ENCODE measurements around the gene KIF1A.

Gene KIF1A

DNA sequence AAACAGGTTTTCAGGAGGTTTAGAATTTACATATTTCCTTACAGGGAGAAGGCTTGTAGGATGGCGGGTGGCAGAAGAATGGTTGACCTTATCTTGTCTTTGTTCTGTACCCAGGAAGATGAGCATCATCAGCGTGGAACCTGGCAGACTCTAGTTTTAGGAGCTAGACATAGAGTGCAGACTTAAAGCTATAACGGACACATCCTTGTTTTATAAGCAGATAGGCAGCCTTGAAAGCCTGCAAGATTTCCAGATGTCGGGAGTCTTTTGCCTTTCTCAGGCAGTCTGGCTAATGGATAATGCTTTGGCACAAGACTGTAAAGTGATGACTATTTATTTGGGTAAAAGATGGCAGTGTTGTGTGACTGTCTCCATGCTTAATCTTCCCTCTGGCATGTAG lies 149.1 kb downstream of the KIF1A start:
- no peaks in the 10 kb centered on the region for H3K9me3 ChIP-seq (ENCODE audit: low read length)
- no peaks in the 10 kb centered on the region for H3K36me3 ChIP-seq (ENCODE audit: insufficient read depth, low read length)
- no peak overlapping the region for H2AFZ ChIP-seq (ENCODE audit: low read depth, low read length)
- H3K4me3 ChIP-seq (ENCODE audit: low read length): no peak overlapping the region
- peaks cover 12% of the 10 kb centered on the region for H3K27me3 ChIP-seq (ENCODE audit: insufficient read depth, low read length)
- peaks cover 3% of the 10 kb centered on the region for H3K4me1 ChIP-seq (ENCODE audit: insufficient read depth, low read length)

DNA sequence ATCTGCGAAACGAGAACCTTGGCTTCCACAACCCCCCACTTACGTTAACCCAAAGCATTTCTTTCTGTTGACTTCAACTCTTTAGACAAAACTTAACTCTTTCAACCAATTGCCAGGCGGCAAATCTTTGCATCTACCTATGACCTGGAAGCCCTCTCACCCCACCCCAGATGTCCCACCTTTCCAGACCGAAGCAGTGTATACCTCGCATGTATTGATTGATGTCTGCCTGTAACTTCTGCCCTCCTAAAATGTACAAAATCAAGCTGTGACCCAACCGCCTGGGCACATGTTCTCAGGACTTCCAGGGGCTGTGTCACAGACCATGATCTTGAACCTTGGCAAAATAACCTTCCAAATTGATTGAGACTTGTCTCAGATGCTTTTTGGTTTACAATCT lies 149.6 kb downstream of the KIF1A start:
- no peaks in the 10 kb centered on the region for H3K36me3 ChIP-seq (ENCODE audit: insufficient read depth, low read length)
- no peaks in the 10 kb centered on the region for H3K9me3 ChIP-seq (ENCODE audit: low read length)
- H3K4me3 ChIP-seq (ENCODE audit: low read length): no peak overlapping the region
- H3K27me3 ChIP-seq (ENCODE audit: insufficient read depth, low read length): peaks cover 12% of the 10 kb centered on the region
- H3K4me1 ChIP-seq (ENCODE audit: insufficient read depth, low read length): peaks cover 3% of the 10 kb centered on the region
- H2AFZ ChIP-seq (ENCODE audit: low read depth, low read length): no peak overlapping the region

DNA sequence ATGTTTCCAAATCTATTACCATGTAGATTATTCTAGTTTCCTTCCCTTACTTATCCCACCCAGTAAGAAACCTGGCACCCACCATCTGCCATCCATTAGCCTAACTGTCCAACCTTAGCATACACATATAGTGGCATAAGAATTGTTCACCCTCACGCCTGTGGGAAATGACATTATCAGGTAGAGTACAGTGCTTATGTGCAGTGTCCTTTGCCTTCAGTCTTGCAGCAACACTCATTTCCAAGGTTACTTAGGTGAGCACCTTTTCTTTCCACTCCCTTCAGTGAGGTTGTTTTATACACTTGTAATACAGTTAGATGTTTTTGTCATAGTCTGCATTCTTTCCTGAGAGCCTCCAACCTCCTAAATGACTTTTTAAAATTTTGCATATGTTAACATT lies 155.4 kb downstream of the KIF1A start:
- Histone ChIP-seq H3K4me1 (ENCODE audit: insufficient read depth, low read length) (no peaks in the 10 kb centered on the region), H2AFZ (ENCODE audit: low read depth, low read length) (no peak overlapping the region), H3K9me3 (ENCODE audit: low read length) (no peaks in the 10 kb centered on the region), H3K4me3 (ENCODE audit: low read length) (no peak overlapping the region), H3K36me3 (ENCODE audit: insufficient read depth, low read length) (no peaks in the 10 kb centered on the region), H3K27me3 (ENCODE audit: insufficient read depth, low read length) (peaks cover 2% of the 10 kb centered on the region)

All from neuron (in vitro differentiated cells).